NCI-H1092 treated with DMSO at 0.1 percent for 48 hours (cell line): Measurements from ENCODE around the gene GPR37L1.

Source experiments
- DNase-seq: peaks from one replicate; lab custom pipeline; 2025; lab: John Stamatoyannopoulos, UW

Gene GPR37L1, protein sequence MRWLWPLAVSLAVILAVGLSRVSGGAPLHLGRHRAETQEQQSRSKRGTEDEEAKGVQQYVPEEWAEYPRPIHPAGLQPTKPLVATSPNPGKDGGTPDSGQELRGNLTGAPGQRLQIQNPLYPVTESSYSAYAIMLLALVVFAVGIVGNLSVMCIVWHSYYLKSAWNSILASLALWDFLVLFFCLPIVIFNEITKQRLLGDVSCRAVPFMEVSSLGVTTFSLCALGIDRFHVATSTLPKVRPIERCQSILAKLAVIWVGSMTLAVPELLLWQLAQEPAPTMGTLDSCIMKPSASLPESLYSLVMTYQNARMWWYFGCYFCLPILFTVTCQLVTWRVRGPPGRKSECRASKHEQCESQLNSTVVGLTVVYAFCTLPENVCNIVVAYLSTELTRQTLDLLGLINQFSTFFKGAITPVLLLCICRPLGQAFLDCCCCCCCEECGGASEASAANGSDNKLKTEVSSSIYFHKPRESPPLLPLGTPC

DNA sequence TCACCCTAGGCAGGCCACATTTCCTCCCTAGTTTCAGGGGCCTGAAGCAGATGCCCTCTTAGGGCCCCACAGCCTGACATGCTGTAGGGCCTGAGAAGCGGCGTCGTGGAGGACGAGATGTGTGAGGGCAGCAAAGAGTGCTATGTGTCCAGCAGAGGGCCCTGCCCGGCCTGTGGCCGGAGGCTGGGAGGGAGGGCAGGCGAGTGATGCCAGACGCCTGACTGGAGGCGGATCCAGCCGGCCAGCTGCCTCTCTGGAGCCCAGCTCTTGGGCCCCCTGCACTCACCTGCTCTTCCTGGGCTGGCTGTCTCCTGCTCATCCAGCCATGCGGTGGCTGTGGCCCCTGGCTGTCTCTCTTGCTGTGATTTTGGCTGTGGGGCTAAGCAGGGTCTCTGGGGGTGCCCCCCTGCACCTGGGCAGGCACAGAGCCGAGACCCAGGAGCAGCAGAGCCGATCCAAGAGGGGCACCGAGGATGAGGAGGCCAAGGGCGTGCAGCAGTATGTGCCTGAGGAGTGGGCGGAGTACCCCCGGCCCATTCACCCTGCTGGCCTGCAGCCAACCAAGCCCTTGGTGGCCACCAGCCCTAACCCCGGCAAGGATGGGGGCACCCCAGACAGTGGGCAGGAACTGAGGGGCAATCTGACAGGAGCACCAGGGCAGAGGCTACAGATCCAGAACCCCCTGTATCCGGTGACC, at the start of gene GPR37L1:
GPR37L1 (plus strand) TSS at position 279 of the 697 bp plus-strand sequence; CDS start at position 326, 47 bp downstream.
- DNase-seq, result peak; percentile 38

DNA sequence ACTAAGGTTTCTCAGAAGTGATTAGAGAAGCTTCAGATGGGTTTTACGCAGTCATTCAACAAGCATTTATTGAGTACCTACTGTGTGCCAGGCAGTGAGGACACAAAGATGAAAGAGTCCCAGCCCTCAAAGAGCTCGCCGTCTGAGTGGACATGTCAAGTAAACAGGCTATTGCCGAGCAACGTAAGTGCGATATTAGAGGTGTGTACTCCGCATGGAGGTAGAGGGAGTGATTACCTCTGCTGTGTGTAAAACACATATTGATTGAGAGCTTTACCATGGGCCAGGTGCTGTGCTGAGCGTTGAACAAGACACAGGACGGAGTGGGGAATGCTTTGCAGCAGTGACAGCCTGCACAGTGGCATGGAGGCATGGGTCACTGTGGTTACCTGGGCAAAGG, 49.5 kb upstream of the GPR37L1 start:
- no peak for DNase-seq

DNA sequence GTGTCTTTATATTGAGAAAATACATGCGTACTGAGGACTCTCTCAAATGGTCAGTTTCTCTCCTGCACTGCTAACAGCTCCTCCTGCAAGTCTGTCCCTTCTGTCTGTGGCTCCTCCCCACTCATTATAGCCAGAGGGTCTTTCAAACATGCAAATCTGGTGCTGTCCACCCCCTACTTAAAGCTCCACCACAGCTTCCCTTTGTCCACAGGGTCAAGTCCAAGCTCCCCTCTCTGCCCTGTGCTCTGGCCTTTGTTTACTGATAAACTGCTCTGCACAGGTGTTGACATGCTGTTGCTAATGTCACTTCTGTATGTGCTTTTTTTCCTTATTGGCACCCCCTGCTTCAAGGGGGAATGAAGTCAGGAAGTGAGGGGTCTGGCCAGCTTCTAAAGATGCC, 47.7 kb upstream of the GPR37L1 start:
- DNase-seq, result no peak

DNA sequence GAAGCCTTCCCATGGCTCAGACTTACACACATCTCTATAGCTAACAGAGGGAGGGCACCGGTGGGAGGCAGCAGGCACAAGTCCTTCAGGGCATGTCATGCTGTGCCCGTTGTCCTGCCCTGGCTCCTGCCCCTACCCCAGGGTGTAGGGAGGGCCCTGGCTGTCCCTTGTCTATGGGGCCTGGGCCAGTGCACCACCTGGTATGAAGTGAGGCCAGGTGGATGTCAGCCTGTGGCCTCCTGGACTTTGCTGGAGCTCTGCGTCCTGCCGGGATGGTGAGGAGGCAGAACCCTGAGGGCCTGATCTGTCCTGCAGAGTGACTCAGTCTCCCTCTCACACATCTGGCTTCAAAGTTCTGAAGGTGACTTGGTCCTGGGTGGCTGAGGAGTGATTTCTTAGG, 47.3 kb upstream of the GPR37L1 start:
- no peak for DNase-seq

DNA sequence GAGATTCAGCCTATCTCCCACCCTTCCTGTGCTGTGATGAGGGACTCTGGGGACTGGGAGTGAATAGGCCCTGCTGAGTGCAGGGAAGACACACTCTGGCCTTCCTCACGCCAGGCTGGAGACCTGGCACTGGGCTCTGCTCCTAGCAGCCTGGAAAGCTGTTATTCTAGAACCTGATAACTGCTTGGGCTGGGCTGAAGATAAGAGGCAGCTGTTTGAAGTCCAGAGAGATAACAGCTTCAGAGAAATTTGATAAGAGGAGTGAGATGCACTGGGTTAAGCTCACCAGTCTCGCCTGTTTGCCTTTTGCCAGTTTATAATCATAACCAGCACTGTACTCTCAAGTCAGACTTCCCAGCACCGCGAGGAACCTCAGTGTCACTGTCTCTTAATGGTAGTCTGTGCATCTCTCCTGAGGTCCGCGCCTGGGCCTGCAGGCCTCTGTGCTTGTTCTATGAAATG, 46.6 kb upstream of the GPR37L1 start:
- peak; percentile 64 for DNase-seq

DNA sequence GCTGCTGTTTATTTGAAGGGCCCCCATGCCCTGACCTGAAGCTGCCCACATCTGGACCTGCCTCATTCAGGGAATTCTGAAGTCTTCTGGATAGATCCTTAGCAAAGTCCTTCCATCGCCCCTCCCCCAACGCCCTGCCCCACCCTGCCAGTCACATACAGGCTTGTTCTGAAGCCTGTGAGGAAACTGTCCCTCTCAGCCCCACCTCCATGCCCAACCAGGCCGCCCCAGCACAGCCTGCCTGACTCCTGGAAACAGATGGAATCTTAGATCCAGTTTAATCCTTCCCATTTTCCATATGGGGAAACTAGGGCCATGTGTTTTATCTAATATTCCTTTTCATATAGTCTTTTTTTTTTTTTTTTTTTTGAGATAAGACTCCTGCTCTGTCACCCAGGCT, 44.5 kb upstream of the GPR37L1 start:
- DNase-seq, result no peak

- no peak for DNase-seq
Measured at GRCh38 chr1:202081992-202082391, 40.7 kb upstream of the GPR37L1 start.

DNA sequence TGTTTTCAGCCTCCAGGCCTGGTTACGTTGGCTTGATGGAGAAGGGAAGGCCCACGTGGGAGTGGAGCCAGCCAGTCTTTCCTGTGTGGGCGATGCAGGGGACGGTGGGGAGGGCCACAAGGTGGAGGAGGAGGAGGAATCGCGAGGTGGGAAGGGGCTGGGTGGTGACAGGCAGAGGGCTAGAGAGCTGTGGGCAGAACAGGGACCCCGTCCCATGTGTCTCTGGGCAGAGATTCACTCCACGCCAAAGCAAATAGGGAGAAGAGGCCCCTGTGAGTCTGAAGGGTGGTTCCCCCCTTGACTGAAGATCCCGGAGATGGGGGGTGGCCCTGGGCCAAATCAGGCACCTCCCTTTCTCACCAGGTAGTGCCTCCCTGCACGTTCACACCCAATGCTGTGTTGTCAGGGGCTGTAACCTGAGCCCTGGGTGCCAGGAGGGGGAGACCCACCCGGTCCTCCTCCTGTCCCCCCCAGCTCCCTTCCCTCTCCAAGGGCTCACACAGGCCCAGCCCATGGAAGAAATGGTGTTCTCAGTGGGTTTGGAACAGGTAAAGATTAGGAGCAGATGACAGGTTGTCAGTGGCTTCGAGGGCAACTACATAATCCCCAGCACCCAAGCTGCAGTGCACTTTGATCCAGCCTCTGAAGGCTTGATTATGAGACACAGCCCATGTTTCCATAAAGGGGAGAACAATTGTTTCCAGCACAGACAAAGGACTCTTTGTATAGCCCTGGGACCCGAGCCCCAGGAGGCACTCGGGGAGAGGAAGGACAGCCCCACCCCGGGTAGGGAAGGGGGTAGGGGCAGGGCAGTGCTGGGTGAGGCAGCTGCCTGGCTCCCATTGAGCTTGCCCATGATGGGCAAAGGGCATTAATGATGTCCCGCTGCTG, 37.7 kb upstream of the GPR37L1 start:
- DNase-seq, result peak; percentile 83

DNA sequence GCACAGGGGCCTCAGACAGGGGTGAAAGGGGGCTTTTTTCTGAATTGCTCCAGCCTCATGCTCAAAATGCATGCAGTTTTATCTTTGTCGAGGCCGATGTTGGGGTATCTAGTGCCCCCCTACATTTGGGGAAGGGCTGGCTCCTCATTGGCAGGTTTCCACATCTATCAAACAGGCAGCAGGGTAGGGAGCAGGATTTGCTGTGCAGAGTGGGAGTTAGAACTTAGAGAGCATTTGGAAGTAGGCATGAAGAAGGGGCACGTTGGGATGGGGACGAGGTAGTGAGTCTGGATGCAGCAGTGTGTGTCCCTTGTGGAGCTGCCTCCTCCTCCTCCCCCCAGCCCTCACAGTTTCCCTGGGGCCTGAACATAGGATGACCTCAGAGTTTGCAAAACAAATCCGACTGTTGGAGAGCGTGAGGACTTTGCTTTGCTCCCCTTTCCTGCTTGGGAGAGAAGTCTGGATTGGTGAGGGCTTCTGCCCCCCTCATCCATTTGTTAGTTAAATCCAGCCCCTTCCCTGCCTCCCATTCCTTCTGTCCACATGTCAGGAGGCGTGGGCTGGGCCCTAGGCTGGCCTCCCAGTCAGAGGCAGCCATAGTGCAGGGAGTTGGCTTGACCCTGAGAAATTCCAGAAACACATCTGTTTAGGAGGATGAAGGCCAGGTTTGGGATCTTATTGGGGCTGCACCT, 36.9 kb upstream of the GPR37L1 start:
- DNase-seq, result peak; percentile 65

DNA sequence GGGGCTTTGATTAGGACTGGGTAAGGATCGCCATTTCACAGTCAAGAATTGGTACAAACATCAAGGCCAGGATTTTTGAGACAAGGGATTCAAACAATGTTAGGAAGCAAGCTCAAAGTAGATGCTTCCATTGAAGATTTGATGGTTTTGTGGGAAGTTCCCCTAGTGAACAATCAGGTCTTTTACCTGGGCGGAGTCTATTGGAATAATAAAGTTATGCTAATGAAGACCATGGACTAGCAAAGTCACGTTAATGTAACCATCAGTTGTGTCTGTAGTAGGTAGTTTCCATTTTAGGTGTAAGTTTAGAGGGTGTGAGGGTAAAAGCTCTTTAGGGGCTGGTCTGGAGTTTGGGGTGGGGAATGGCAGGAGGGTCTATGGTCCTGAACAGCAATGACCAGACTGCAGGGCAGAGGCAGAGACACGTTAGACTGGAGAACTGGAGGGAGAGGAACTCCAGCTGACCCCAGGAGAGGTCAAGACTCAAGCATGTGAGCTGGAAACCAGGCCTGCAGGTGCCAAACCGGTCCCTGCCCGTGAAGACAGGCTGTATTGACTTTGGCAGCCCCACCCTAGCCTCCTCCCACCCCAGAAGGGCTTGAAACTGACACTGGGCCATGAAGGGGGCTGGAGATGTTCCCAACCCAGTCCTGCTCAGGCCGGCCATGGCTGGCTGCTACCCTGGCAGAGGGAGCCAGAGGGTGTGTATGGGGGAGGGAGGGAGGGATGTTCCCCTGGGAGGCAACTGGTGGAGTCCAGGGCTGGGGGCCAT, 36.0 kb upstream of the GPR37L1 start:
- DNase-seq, result peak; percentile 71

DNA sequence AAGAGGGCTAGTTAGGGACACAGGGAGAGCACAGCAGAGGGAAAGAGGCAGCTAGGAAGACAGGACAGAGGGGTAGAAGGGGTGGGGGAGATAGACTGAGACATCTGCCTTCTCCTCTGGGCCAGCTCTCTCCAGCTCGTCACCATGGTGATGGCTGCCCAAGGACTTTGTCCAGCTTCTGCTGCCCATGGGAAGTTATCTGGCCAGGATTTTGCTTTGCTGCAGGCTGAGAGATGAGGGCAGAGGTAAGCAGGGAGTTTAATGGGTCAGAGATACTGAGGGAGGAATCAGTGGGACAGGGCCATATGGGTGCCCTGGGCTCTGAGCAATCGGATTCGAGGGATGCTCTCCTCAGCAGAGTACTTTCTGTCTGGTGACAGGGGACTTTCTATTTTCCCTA, 34.5 kb upstream of the GPR37L1 start:
- peak; percentile 37 for DNase-seq

- peak; percentile 22 for DNase-seq
Measured at GRCh38 chr1:202090994-202091393, 31.7 kb upstream of the GPR37L1 start.

DNA sequence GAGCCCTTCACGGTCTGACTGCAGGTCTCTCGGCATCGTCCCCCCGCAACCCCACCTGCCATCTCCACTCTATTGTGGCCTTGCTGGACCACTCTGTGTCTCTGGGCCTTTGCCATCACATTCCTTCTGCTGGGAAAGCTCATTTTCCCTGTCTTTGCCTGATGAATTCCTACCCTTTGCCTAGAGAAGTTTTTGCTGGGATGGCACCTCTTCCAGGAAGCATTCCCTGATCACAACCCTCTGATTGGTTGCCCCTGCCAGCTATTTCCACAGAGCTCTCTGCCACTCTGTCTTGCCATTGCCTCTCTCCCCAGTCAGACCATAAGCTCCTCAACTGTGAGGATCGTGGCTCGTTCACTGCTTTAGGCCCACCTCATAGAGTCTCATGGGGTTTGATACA, 28.9 kb upstream of the GPR37L1 start:
- no peak for DNase-seq

DNA sequence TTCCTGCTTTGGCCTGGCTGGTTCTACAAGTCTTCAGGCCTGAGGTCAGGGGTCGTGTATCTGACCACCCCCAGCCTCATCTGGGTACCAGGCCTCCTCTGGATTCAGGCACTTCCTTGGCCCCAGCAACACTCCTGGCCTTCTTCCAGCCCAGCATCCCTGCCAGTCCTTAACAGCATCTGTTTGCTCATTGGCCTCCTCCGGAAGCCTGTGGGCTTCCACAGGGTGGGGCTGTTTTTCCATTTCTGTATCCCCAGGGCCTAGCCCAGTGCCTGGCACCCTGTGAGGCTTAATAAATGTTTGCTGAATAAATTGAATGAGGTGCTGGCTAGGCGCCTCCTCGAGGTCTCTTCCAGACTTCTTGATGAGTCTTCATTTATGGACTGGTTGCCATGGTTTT, 21.5 kb upstream of the GPR37L1 start:
- peak; percentile 70 for DNase-seq

GRCh38 chr1:202104073-202104472, 18.6 kb upstream of the GPR37L1 start:
- no peak for DNase-seq

- peak; percentile 57 for DNase-seq
Measured at GRCh38 chr1:202105571-202106339, 17.0 kb upstream of the GPR37L1 start.

DNA sequence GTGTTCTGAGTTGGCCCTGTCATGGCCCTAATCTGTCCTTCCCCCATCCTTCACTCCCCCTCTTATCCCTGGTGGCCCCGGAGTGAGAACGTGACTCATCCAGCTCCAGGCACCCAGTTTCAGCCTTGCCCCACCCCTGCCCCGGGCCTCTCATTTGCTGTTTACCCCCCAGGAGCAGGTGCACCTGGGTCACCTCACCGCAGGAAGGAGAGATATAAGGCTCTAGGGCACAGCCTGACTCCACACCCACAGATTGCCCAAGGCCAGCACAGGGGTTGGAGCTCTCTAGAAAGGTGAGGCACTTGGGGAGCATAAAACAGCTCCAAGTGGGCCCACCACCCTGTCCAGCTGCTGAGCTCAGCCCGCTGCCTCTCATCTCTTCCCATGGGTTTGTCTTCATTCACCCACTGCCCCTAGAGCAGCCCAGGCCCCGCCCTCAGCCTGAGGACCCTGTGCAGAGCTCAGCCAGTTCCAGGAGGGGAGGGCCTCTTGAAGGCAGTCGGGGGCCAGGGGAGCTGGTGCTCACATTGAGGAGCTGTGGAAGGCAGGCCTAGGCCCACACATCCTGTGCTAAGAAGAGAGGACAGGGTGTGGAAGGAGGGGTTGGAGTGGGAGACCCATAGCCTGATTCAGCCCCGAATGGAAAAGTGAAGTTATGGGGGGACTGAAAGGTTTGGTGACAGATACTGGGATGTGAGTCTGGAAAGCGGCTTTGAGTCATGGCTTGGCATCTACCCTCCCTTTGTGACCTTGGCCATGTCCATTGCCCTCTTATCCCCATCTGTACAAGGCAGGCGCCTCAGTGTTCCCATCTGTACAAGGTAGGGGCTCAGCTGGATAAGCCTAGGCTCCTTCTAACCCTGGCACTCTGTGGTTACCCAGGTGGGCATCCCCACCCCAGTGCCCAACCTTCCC, 16.1 kb upstream of the GPR37L1 start:
- peak; percentile 82 for DNase-seq

GRCh38 chr1:202107321-202107761, 15.4 kb upstream of the GPR37L1 start:
- DNase-seq, result peak; percentile 98
